Dermis lymphatic vessel endothelial cell (primary cell): ENCODE measurements around the gene SH2D7. TPM values are rescaled to one million over a fixed set of nuclear protein-coding genes. Genes with fewer than 3 reads are reported as not detected.

Experiments used
- total RNA-seq: library from RNA; depleted of rRNA; stranded (reverse); fragments of >200 nt; gene quantifications from 2 replicates; pipeline ENCODE4 v1.2.1, GENCODE V29; 2014

SH2D7 gene
- total RNA-seq = not detected in 2 replicates

GRCh38 chr15:78092261-78093041, at the start of gene SH2D7:
SH2D7 (plus strand) TSS chr15:78092561; CDS start chr15:78092585, 24 bp downstream.

GRCh38 chr15:78077053-78077870, 15.1 kb upstream of the SH2D7 start, which contains the start of gene TBC1D2B:
TBC1D2B (minus strand) TSS chr15:78077711; CDS start chr15:78077652, 59 bp downstream.

GRCh38 chr15:78131295-78132061, 39.1 kb downstream of the SH2D7 start, which contains the start of gene CIB2:
CIB2 (minus strand) TSS chr15:78131445; CDS start chr15:78131215, 230 bp downstream.

GRCh38 chr15:78149068-78149804, 56.9 kb downstream of the SH2D7 start, which contains the start of gene IDH3A:
IDH3A (plus strand) TSS chr15:78149362; CDS start chr15:78149404, 42 bp downstream.

Other genes with a start within 250 kb of the SH2D7 start
- gene TBC1D2B, start 14.8 kb upstream of the SH2D7 start, total RNA-seq = 28.3 and 46.8 TPM in 2 replicates
- gene CIB2, start 38.9 kb downstream of the SH2D7 start, total RNA-seq = 1.2 and 3.9 TPM in 2 replicates
- 20.6 and 26.0 TPM in 2 replicates for gene IDH3A, start 56.8 kb downstream of the SH2D7 start, total RNA-seq
- gene ACSBG1, start 142.0 kb downstream of the SH2D7 start, total RNA-seq = not detected in 2 replicates
- 0.86 and 1.3 TPM in 2 replicates for gene DNAJA4, start 172.0 kb downstream of the SH2D7 start, total RNA-seq
- gene SKIC8, start 207.0 kb downstream of the SH2D7 start, total RNA-seq = 79.1 and 96.0 TPM in 2 replicates
- not detected in 2 replicates for gene CRABP1, start 247.8 kb downstream of the SH2D7 start, total RNA-seq